Umbilical cord (tissue), 2 donors: ENCODE data around the gene TRIO. TPM values are rescaled to one million over a fixed set of nuclear protein-coding genes. Genes with fewer than 3 reads are reported as not detected.

Experiments used
- DNase-seq: peaks from one replicate; pipeline ENCODE4 v3.0.0-alpha.2; 2015; ENCODE audit warnings: low spot score
- total RNA-seq: library from RNA; depleted of rRNA; stranded (reverse); fragments of >200 nt; gene quantifications from one replicate; pipeline ENCODE4 v1.2.3, GENCODE V29; 2014; ENCODE audit warnings: low replicate concordance; ENCODE audit not compliant: insufficient read depth

The TRIO gene
- total RNA-seq, 1 donor from 2014 or later = 170 TPM

DNA sequence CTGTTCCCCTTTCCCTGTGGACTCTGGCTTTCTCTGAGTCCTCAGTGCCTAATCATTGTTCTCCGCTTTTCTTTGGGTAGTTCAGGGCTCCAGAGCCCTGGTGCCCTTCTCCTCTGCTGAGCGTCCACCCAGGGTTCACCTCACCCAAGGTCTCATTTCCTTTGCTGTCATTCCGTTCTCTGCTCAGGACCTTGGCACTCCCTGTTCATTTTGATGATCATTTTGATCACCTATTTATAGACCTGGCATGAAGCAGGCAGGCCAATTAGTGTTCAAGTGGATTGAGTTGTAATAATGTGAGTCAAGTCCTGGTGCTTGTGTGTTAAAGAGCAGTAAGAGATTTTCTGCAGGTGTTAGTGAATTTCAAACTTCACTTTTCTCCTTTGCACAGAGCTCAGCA lies 3.6 kb downstream of the TRIO start:
- no peak for DNase-seq

DNA sequence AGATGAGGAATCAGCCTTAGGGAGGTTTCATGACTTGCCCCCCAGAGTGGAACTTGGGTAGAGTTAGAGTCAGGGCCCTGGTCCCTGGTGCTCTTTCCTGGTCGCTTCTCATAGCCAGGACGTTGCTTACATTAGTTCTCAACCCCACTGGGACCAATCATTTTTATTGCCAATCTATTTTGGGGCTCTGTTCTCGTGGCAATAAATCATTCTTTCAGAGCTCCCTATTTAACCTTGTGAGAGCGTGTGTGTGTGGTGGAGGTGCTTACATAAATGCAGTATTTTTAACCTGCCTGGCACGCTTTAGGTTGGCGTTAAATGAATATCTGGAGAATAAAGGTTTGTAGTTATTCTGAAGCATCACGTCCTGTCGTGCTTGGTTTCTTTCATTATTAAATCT lies 4.1 kb downstream of the TRIO start:
- no peak for DNase-seq

DNA sequence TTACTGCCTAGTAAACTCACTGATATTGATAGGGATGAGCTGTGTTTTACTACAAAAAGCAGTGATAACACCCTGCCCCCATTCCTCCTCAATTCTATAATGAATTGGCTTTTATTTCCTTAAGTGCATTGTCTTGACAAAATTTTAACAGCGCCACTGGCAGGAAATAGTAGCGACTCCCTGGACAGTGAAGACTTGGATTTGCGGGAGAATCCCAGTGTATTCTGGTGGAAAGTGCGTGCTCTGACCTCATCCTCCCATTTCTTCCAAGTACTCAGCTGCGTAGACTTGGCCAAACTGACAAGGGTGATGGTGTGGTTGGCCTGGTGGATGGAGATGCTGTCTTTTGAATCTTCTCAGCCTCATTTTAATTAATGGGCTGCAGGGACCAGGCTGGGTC lies 5.3 kb downstream of the TRIO start:
- no peak for DNase-seq

GRCh38 chr5:14148890-14149671 lies 5.9 kb downstream of the TRIO start:
- no peak for DNase-seq

GRCh38 chr5:14149672-14150274 lies 6.6 kb downstream of the TRIO start:
- no peak for DNase-seq

GRCh38 chr5:14151416-14151815 lies 8.3 kb downstream of the TRIO start:
- no peak for DNase-seq

DNA sequence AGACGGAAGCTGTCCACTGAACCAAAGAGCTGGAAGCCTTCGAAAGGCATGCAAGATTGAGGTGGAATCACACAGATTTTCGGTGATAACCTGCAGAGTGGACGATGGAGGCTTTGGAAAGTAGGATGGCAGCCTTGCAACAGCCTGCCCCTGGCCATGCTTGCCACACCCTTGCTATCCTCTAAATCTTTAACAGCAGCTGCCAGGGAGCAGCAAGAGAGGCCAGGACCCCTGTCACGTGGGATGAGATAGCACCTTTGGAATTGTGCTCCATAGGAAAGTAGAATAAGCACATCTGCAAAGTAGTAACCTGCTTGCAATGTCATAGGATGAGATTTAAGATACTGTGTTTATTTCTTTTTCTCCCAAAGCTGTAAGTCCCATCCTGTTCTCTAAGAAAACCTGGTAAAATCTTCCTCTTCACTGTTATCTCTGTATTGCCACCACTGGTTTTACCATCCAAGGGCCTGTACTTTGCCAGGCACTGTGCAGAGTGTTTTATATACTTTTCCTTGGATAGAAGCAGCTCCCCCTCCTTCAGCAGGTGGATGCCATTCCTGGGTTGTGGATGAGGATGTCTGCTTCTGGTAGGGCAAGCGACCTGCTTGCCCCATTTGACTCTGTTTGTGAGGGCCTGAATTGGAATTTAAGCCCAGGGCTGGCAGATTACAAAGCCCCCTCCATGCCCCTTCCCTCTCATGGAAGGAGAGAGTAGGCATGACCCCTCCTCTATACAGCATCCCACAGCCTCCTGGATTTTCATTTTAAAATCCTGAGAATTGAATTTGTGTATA lies 10.1 kb downstream of the TRIO start:
- no peak for DNase-seq

- peak; percentile 89 for DNase-seq
Observed at GRCh38 chr5:14153932-14154731, 11.0 kb downstream of the TRIO start.

GRCh38 chr5:14155075-14155474 lies 11.9 kb downstream of the TRIO start:
- no peak for DNase-seq

- no peak for DNase-seq
Observed at GRCh38 chr5:14155739-14156138, 12.6 kb downstream of the TRIO start.

GRCh38 chr5:14156290-14156649 lies 13.1 kb downstream of the TRIO start:
- no peak for DNase-seq

- DNase-seq = peak; percentile 81
Observed at GRCh38 chr5:14156650-14157492, 13.7 kb downstream of the TRIO start.

GRCh38 chr5:14157493-14157782 lies 14.3 kb downstream of the TRIO start:
- no peak for DNase-seq

GRCh38 chr5:14158890-14159666 lies 15.9 kb downstream of the TRIO start:
- DNase-seq = no peak

GRCh38 chr5:14161825-14162556 lies 18.8 kb downstream of the TRIO start:
- DNase-seq = no peak

DNA sequence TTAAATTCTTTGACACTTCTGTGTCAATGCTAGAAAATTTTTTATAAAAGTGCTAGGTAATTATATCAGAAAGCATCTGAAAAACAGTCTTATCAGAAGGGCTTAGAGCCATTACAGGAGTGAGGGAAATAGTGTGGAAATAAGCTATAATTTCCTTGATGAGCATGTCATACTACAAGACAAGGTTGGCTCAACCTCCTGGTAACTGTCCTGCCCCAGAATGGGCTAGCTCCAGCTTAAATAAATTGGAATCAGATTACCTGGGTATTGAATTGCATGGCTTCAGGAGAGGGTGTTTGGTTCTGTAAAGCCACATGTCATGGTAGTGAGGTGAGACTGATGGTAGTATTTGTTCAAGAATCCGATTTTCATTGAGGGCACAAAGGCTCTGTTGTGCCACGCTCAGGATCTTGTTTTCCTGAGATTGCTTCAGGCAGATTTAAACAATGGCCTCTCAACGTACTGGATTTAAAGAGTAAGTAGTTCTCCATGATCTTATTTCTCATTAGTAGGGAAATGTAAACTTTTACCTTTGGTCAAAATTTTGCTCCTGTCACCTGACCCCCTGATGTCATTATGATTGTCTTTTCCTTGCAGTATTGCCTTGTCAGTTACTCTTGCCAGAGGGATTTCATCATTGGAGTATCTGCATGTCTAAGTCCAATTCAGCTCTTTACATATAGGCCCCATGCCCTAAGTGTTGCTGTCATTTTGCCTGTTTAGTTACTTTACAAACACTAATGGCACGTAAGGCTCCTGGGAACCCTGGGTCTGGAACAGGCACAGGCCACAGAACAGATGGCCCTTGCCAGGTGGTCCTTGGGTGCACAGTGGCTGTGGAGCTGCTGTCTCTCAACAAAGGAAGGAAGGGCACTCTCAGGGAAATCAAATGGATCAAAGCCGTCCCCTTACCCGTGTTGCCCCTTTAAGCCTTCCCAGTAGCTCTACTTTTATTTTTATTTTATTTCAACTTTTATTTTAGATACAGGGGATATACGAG lies 21.3 kb downstream of the TRIO start:
- no peak for DNase-seq

DNA sequence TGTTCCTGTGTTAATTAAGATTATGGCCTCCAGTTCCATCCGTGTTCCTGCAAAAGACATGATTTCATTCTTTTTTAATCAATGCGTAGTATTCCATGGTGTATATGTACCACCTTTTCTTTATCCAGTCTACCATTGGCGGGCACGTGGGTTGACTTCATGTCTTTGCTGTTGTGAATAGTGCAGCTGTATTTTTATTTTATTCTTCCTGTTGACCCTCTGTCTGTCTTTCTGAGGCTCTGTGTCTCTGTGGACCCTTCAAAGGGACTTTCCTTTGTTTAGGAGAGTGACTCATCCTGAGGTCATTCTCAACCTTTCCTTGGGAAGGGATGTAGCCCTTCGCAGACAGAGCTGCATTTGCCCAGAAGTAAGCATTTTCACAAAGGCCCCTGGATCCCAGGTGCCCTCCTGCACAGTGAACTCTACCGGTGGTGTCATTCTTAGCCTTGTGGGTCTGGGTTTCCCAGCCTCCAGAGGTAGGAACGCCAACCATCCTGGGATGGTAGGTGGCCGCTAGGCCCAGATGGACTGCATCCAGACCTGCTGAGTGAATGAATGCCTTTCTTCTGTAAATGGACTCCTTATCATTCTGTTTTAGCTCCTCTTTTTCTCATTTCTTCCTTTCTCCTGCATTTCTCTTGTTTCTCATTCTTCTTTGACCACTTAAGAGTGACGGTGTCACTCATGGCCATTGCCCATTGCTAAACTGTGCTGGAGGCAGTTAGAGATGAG lies 22.4 kb downstream of the TRIO start:
- no peak for DNase-seq

- no peak for DNase-seq
Observed at GRCh38 chr5:14166437-14166836, 23.3 kb downstream of the TRIO start.
